ENCODE data around the gene APPL2. TPM values are rescaled to one million over a fixed set of nuclear protein-coding genes. Genes with fewer than 3 reads are reported as not detected.

Gene APPL2
- polyA plus RNA-seq, 1 experiment = 59.4 TPM

DNA sequence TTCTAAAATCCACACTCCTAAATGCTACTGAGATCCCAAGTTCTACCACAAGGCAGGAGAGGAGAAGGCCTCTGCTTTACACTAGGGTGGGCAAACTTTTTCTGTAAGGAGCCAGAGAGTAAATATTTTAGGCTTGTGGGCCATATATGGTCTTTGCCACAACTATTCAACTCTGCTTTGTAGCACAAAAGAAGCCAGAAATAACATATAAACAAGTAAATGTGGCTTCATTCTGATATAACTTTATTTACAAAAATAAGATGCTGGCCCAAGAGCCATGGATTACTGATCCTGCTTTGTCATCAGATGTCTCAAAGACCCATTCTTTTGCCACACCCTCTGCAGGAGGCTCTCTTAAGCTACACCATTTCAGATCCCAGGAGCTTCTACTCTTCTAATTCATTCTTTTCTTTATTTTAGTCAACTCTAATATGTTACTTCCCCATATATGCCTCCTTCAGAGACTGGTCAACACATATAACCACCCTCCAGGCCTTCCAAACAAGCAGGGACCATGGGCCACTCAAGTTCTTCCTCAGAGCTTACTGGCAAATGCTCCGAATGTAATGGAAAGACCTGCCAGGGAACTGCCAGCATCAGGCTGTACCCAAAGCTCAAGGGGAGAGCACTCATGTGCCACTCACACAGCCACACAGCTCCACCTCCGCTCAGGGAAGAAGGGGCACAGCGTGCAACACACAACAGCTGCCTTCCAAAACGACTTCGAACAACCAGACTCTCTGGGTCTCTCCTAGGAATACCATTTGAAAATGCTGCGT lies 15.6 kb downstream of the APPL2 start:
- Histone ChIP-seq H3K36me3 (ENCODE audit: control insufficient read depth, insufficient read depth, low read length) (peaks cover 24% of the 10 kb centered on the region), H3K27me3 (ENCODE audit: control insufficient read depth, insufficient read depth, low read length) (no peaks in the 10 kb centered on the region), H3K4me3 (ENCODE audit: low read depth, low read length) (no peak overlapping the region)
- no peak for TF ChIP-seq CTCF (IDR thresholded peaks at IDR 0.05; ENCODE audit: insufficient read depth, low read depth, low read length)
- DNase-seq (ENCODE audit: low read depth) = no peak
- ChIA-PET POLR2A (no interaction called here), CTCF (interaction anchor here (1.2 to 1.9 kb wide), 2 partner anchors 8 to 10 kb away, joined by 4 to 5 read pairs; no protein-coding TSS in a partner anchor)

DNA sequence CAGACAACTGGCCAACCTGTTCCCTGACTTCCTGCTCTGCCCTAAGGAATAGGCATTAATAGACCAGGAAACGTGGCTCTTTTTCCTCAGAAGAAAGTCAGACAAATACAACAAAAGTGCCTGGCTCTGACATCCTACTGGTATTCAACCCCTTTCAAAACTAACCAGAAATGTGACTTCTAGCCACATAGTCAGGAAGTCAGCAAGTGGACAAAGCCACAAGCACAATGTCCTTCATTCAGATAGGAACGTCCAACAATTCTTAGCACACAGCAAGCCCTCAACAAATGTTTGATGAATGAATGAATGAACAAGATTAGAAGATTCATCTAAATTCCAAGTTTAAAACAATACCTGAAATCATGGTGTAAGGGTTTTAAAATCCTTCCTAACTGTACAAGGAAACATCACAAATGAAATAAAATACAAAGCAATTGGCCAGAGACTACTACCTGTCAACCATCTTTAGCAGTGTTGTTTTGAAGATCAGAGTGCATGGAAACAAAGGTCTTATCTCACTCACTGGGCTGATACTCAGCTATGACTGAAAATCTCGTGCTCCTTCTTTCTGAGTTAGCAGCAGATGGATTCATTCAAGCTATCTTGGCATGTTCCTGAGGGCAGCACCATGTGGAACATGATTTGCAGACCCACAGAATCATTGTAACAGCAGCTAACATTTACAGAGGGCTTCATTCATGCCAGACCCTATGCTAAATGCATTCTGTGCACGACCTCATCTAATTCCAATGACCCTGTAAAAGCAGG lies 16.5 kb downstream of the APPL2 start:
- ChIA-PET POLR2A (no interaction called here), CTCF (interaction anchor here (0.7 to 1.9 kb wide), 2 partner anchors 11 to 25 kb away, joined by 3 to 5 read pairs; no protein-coding TSS in a partner anchor)
- DNase-seq (ENCODE audit: low read depth) = no peak
- Histone ChIP-seq H3K4me3 (ENCODE audit: low read depth, low read length) (no peak overlapping the region), H3K27me3 (ENCODE audit: control insufficient read depth, insufficient read depth, low read length) (no peaks in the 10 kb centered on the region), H3K36me3 (ENCODE audit: control insufficient read depth, insufficient read depth, low read length) (peaks cover 28% of the 10 kb centered on the region)
- TF ChIP-seq CTCF (IDR thresholded peaks at IDR 0.05; ENCODE audit: insufficient read depth, low read depth, low read length) = no peak

DNA sequence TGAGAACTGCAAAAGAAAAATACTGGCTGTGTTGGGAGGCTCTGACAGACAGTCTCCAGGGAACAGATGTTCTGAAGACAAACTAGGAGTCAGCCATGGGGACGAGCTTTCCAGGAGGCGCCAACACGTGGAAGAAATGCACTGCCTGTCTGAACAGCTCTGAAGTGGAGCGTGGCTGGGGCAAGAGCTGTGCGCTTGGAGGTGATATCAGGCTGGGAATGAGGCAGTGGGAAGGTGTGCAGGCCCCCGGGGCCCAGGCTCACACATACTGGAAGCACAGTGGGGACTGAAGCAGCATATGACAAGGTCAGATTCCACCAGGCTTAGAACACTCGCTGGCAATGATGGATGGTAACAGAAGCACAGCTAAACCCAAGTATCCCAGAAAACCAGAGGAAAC lies 17.5 kb downstream of the APPL2 start:
- POLR2A ChIA-PET = no interaction called here
- Histone ChIP-seq H3K27me3 (ENCODE audit: control insufficient read depth, insufficient read depth, low read length) (no peaks in the 10 kb centered on the region), H3K4me3 (ENCODE audit: low read depth, low read length) (no peak overlapping the region), H3K36me3 (ENCODE audit: control insufficient read depth, insufficient read depth, low read length) (peaks cover 28% of the 10 kb centered on the region)
- TF ChIP-seq CTCF (IDR thresholded peaks at IDR 0.05; ENCODE audit: insufficient read depth, low read depth, low read length) = no peak
- CTCF ChIA-PET = interaction anchor here (0.7 to 1.9 kb wide), 4 partner anchors 12 to 166 kb away, joined by 3 to 5 read pairs (median 3); no protein-coding TSS in a partner anchor
- DNase-seq (ENCODE audit: low read depth) = no peak

DNA sequence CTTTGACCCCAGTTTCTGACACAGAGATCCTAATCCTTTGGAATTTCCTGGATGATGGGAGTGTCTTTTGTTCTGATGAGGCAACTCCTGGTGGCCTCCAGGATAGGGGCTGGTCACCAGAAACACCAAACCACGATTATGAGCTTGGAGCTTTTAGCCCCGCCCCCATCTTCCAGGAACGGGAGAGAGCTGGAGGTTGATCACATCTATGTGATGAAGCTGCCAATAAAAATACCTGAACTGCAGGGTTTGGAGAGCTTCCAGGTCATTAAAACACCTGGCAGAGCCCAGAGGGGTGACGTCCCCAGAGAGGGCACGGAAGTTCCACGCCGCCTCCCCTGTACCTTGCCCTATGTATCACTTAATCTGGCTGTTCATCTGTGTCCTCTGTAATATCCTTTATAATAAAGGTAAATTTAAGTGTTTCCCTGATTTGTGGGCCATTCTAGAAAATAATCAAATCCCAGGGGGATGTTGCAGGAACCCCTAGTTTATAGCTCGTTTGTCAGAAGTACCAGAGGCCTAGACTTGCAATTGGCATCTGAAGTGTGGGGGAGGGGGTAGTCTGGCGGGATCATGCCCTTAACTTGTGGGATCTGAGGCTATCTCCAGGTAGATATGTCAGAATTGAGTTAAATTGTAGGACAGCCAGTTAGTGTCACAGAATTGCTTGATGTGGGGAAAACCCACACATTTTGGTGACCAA lies 21.2 kb downstream of the APPL2 start:
- peaks cover 30% of the 10 kb centered on the region for H3K36me3 ChIP-seq (ENCODE audit: control insufficient read depth, insufficient read depth, low read length)
- DNase-seq (ENCODE audit: low read depth) = no peak
- ChIA-PET POLR2A (no interaction called here), CTCF (no interaction called here)
- no peaks in the 10 kb centered on the region for H3K27me3 ChIP-seq (ENCODE audit: control insufficient read depth, insufficient read depth, low read length)
- H3K4me3 ChIP-seq (ENCODE audit: low read depth, low read length) = no peak overlapping the region
- no peak for TF ChIP-seq CTCF (IDR thresholded peaks at IDR 0.05; ENCODE audit: insufficient read depth, low read depth, low read length)

DNA sequence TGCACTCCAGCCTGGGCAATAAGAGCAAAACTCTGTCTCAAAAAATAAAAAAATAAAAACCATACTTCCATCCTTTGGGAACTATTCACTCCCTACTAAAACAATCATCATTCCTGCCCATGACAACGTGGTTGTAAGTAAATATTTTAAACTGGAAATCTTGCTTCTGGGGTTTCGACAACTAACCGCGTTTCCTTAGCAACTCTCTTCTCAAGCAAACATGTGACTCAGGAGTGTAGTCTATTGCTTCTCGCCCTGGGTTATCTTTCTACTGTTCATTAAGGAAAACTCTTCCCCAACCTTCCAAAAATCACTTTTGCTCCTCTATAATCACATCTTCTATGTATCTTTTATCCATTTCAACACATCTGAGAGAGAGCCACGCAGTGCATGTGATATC lies 21.8 kb downstream of the APPL2 start:
- Histone ChIP-seq H3K4me3 (ENCODE audit: low read depth, low read length) (no peak overlapping the region), H3K27me3 (ENCODE audit: control insufficient read depth, insufficient read depth, low read length) (no peaks in the 10 kb centered on the region), H3K36me3 (ENCODE audit: control insufficient read depth, insufficient read depth, low read length) (peaks cover 29% of the 10 kb centered on the region)
- ChIA-PET POLR2A (no interaction called here), CTCF (no interaction called here)
- TF ChIP-seq CTCF (IDR thresholded peaks at IDR 0.05; ENCODE audit: insufficient read depth, low read depth, low read length) = no peak
- no peak for DNase-seq (ENCODE audit: low read depth)
